GM18868 (cell line): ENCODE data around the gene RAB8A.
"Not testable (repeated sequence)": the region's sequence is repeated elsewhere in the genome, so short reads cannot be mapped to it uniquely, and the experiment has no call there.

ENCODE experiments used
- ATAC-seq: cut with Tn5 transposase; IDR thresholded peaks from one replicate; pipeline ENCODE4 v1.9.1; 2021; ENCODE audit warnings: mild to moderate bottlenecking, moderate library complexity; ENCODE audit not compliant: unreplicated experiment

RAB8A gene

GRCh38 chr19:16106121-16106520, 5.6 kb upstream of the RAB8A start:
- no peak for ATAC-seq

GRCh38 chr19:16111909-16112752, 442 bp downstream of the RAB8A start:
- ATAC-seq = no peak

GRCh38 chr19:16112778-16113177, 1.1 kb downstream of the RAB8A start:
- no peak for ATAC-seq

- no peak for ATAC-seq
Measured at GRCh38 chr19:16113727-16114126, 2.0 kb downstream of the RAB8A start.

GRCh38 chr19:16115301-16116039, 3.8 kb downstream of the RAB8A start:
- ATAC-seq = no peak

GRCh38 chr19:16116067-16116466, 4.4 kb downstream of the RAB8A start:
- ATAC-seq = no peak

GRCh38 chr19:16117594-16118033, 5.9 kb downstream of the RAB8A start:
- no peak for ATAC-seq

- ATAC-seq = peak; percentile 79
Measured at GRCh38 chr19:16118489-16119033, 6.9 kb downstream of the RAB8A start.

- not testable (repeated sequence) for ATAC-seq
Measured at GRCh38 chr19:16119075-16119857, 7.6 kb downstream of the RAB8A start.

- no peak for ATAC-seq
Measured at GRCh38 chr19:16121141-16121540, 9.5 kb downstream of the RAB8A start.

- no peak for ATAC-seq
Measured at GRCh38 chr19:16121967-16122366, 10.3 kb downstream of the RAB8A start.

- no peak for ATAC-seq
Measured at GRCh38 chr19:16124953-16125352, 13.3 kb downstream of the RAB8A start.

- no peak for ATAC-seq
Measured at GRCh38 chr19:16125737-16126495, 14.2 kb downstream of the RAB8A start.

GRCh38 chr19:16127080-16127479, 15.4 kb downstream of the RAB8A start:
- no peak for ATAC-seq

GRCh38 chr19:16127776-16128371, 16.2 kb downstream of the RAB8A start:
- ATAC-seq = no peak

- ATAC-seq = no peak
Measured at GRCh38 chr19:16131648-16132047, 20.0 kb downstream of the RAB8A start.

- ATAC-seq = no peak
Measured at GRCh38 chr19:16133818-16134217, 22.1 kb downstream of the RAB8A start.

GRCh38 chr19:16134510-16134909, 22.8 kb downstream of the RAB8A start:
- ATAC-seq = no peak

GRCh38 chr19:16135430-16136127, 23.9 kb downstream of the RAB8A start:
- no peak for ATAC-seq
